Ramos (cell line): Measurements from ENCODE around the gene TMTC3.
"Not testable (repeated sequence)": the region's sequence is repeated elsewhere in the genome, so short reads cannot be mapped to it uniquely, and the experiment has no call there.

Experiments used
- in situ Hi-C: fragments of 300-500 bp; cut with MboI; formaldehyde crosslinking; loops from one replicate; pipeline ENCODE4 v1.14.3; 2022; ENCODE audit warnings: low sequenced_read_pairs; ENCODE audit not compliant: unreplicated experiment

The TMTC3 gene

GRCh38 chr12:88210311-88210710 lies 68.2 kb downstream of the TMTC3 start:
- in situ Hi-C loops: not testable (repeated sequence)

GRCh38 chr12:88218293-88218692 lies 76.2 kb downstream of the TMTC3 start:
- in situ Hi-C loops: no loop called here

GRCh38 chr12:88219861-88220260 lies 77.8 kb downstream of the TMTC3 start:
- in situ Hi-C loops: no loop called here

GRCh38 chr12:88223519-88223918 lies 81.4 kb downstream of the TMTC3 start:
- in situ Hi-C loops: no loop called here

GRCh38 chr12:88225776-88226175 lies 83.7 kb downstream of the TMTC3 start:
- in situ Hi-C loops: no loop called here

- in situ Hi-C loops: no loop called here
Observed at GRCh38 chr12:88227263-88227662, 85.2 kb downstream of the TMTC3 start.

DNA sequence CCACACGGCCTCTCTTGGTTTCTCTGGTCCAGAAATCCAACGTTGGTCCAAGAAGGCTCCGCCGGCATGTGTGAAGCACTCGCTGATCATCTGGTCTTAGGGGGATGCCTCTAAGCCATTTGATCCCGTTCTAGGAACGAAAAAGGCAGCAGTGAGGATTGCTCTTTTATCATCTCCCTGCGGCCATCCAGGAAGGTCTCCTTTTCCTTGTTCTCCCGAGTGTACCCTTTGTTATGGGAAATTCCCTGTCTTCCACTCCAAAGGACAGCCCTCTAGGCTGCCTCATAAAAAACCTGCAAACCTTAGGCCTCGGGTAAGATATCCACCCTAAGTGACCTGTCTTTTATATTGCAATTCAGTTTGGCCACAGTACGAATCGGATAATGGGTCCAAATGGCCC lies 85.8 kb downstream of the TMTC3 start:
- in situ Hi-C loops: no loop called here

DNA sequence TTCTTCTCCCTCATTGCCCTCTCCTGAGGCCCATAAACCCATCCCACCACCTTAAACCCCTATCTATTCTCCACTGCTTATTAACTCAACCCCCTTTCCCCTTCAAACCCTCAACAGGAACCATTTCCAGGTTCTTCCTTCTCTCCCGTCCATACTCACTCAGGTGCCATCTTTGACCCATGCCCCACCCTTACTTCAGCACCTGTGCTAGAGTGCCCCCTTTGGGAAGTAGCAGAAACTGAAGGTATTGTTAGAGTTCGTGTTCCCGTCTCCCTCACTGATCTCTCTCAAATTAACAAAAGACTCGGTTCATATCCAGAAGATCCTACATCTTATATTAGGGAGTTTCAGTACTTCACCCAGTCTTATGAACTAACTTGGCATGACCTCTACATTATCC lies 86.6 kb downstream of the TMTC3 start:
- in situ Hi-C loops: no loop called here

GRCh38 chr12:88230271-88230670 lies 88.2 kb downstream of the TMTC3 start:
- in situ Hi-C loops: no loop called here

GRCh38 chr12:88235183-88235833 lies 93.2 kb downstream of the TMTC3 start:
- in situ Hi-C loops: no loop called here

DNA sequence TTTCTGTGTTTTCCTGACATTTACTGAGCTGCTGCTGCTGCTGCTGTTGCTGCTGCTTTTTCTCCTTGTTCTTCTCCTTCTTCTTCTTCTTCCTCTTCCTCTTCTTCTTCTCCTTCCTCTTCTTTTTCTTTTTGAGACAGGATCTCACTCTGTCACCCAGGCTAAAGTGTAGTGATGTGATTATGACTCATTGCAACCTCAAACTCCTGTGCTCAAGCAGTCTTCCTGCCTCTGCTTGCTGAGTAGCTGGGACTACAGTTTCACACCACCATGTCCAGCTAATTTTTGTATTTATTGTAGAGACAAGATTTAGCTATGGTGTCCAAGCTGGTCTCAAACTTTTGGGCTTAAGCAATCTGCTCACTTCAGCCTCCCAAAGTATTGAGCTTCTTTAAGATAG lies 95.8 kb downstream of the TMTC3 start:
- in situ Hi-C loops: no loop called here

DNA sequence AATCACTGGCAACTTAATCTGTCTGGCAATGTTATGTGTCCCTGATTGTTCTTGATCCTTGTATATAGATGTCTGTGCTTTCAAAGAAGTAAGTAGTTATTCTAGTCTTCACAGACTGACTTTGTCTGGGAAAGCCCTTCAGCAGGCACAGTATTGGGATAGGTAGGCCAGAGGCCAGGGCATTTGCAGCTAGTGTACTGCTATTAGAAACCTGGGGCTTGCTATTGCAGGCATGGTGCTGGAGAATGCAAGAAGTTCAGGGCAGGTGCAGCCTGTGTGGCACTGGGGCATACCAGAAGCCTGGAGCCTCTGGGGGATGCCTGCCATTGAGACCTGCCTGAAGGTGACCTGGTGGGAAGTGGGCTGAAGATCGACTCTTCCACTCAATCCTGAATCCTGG lies 96.3 kb downstream of the TMTC3 start:
- in situ Hi-C loops: no loop called here

DNA sequence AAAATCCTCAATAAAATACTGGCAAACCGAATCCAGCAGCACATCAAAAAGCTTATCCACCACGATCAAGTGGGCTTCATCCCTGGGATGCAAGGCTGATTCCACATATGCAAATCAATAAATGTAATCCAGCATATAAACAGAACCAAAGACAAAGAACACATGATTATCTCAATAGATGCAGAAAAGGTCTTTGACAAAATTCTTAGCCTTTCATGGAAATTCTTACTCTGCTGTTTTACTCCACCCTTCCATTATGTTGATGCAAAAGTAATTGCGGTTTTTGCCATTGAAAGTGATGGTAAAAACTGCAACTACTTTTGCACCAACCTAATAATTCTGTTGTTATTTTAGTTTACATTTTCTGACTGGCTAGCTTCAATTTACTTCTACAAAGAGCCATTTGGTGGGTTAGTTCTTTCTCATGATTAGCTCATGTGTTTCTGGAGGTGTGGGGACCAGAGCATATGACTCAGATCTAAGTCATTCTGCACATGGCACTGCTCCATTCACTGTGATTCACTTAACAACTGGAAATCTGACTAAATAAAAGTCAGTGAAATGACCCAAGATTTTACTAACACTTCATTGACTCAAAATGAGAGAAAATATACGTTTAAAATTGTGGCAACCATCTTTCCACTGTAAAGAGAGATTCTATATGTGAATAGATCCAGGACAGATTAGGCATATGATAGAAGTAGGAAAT lies 99.9 kb downstream of the TMTC3 start:
- in situ Hi-C loops: no loop called here

GRCh38 chr12:88242571-88242925 lies 100.4 kb downstream of the TMTC3 start:
- in situ Hi-C loops: no loop called here

DNA sequence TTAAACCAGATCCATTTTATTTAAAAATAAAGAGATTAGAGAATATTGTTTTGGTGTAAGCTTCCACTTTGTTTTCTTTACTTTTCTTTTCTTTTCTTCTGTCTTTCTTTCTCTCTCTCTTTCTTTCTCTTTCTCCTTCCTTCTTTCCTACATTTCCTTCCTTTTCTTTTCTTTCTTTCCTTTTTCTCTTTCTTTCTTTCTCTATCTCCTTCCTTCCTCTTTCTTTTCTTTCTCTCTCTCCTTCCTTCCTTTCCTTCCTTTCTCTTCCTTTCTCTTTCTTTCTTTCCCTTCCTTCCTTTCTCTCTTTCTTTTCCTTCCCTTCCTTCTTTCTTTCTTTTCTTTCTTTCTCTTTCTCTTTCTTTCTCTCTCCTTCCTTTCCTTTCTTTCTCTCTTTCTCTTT lies 100.8 kb downstream of the TMTC3 start:
- in situ Hi-C loops: no loop called here

GRCh38 chr12:88243982-88244381 lies 101.9 kb downstream of the TMTC3 start:
- in situ Hi-C loops: no loop called here

- in situ Hi-C loops: no loop called here
Observed at GRCh38 chr12:88245905-88246304, 103.8 kb downstream of the TMTC3 start.

DNA sequence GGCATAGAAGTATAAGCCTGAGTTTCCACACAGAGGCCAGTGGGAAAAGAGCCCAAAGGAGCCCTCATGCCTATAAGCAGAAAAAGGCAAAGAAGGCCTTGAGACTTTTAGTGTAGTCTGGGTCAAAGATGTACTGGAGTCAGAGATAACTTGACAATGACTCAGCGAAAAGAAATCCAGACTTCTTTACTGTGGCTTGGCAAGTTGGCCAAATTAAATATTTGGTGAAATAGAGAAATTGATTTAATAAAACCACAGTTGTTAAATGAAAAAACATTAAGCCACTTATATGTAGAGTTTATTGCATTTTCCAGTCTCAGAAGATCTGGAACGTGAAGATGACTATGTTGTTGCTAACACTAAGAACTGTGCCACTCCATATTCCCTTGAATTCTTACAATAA lies 105.1 kb downstream of the TMTC3 start:
- in situ Hi-C loops: no loop called here

DNA sequence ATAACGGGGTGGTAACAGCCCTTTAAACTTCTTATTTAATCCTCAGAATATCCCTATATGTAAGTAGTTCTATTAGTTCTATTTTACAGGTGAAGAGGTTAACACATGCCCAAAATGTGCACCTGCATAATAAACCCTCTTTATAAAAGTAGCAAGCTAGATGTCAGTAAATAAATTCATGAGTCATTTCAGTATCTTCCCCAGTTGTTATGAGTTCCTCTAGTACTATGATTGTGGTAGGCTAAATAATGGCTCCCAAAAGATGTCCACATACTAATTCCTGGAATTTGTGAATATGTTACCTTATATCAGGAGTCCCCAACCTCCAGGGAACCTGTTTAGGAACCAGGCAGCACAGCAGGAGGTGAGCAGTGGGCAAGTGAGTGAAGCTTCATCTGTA lies 106.5 kb downstream of the TMTC3 start:
- in situ Hi-C loops: no loop called here
